Activated CD4-positive, alpha-beta T cell treated with anti-CD3 and anti-CD28 coated beads for 1 hour (primary cell): ENCODE data around the gene ITGA5.
"Not testable (repeated sequence)": the region's sequence is repeated elsewhere in the genome, so short reads cannot be mapped to it uniquely, and the experiment has no call there.

Experiments used
- DNase-seq: peaks from one replicate; pipeline ENCODE4 v3.0.0-alpha.2; 2020

Gene ITGA5

DNA sequence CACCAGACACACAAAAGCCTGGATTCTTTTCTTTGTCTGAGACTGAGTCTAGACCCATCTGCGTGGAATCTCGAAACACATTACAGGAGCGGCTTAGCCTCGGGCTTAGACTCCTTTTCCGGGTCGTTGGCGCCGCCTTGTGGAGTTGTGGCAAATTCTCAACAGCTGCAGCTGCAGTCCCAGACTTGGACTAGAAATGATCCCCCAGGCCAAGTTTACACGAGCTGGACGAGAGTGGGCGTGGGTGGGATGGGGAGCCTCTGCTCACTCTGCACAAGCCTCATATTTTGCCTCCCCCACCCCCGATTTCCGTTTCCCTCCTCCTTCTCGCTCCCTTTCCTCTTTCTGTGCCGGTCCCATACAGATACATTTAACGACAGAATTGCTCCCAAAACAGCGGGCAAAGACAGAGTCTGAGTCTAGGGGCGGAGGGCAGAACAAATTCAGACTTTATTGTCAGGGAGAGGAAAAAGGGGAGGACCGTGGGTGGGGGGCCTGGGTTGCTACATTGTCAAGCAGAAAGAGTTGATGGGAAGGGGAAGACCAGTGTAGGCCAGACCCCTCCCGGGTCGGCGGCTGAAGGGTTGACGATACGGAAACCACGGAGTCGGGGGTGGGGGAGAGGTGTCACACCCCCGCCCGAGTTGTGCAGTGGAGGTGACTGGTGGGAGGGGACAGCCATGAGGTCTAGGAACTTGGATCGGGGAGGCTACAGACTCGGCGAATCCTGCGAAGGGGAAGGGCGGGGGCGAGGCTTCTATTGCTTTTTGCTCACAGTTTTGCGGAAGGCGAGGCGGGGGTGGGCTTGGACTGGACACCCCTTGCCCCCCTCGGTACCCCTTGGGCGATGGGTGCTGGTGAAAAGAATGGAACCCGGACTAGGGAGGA, 50.1 kb downstream of the ITGA5 start:
- peak; percentile 84 for DNase-seq

GRCh38 chr12:54368025-54368708, 50.9 kb downstream of the ITGA5 start:
- DNase-seq, result no peak

- no peak for DNase-seq
Measured at GRCh38 chr12:54364413-54364812, 54.7 kb downstream of the ITGA5 start, which contains the start of gene GPR84. TSS of gene GPR84 (minus strand) at chr12:54364486. CDS start at chr12:54363851, 635 bp downstream.

DNA sequence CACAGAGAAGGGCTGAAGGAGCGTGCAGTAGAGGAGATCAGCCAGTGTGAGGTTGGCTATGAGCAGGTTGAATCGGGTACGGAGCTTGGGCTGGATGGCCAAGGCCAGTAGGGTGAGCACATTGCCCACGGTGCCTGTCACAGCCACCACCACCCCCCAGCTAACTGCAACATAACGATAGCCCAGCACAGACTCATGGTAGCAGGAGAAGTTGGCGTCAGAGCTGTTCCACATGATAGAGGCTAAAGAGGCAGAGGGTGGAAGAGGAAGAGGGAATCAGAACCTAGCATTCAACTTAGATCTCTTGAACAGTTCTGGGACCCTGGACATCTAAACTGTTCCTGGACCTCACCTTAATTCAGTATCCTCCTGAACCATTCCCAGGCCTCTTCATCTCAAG, 55.4 kb downstream of the ITGA5 start:
- no peak for DNase-seq

GRCh38 chr12:54363047-54363446, 56.0 kb downstream of the ITGA5 start:
- no peak for DNase-seq

DNA sequence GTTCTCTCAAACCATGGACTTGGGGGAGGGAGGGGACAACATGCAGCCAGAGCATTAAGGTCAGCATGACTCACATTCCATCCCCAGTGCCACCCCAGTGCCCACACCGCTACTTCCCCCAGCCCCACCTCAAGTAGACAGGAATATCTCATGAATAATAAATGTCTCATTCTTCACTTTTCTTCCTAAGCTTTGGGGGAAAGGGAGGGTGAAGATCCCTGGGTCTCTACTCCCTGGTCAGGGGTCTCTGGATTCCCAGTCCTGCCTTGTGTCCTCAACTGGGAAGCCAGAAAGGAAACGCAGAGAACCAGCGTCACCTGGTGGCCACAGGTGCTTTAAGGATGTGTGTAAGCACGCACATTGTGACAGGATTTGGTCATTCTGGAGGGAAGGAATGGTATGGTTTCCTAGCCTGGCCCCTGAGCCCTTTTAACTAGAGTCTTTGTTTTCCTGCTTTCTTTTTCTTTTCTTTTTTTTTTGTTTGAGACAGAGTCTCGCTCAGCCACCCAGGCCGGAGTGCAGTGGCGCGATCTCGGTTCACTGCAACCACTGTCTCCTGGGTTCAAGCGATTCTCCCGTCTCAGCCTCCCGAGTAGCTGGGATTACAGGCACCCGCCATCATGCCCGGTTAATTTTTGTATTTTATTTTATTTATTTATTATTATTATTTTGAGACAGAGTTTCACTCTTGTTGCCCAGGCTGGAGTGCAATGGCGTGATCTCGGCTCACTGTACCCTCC, 58.2 kb downstream of the ITGA5 start:
- peak; percentile 30 for DNase-seq

GRCh38 chr12:54359762-54360351, 59.2 kb downstream of the ITGA5 start:
- DNase-seq, result no peak

DNA sequence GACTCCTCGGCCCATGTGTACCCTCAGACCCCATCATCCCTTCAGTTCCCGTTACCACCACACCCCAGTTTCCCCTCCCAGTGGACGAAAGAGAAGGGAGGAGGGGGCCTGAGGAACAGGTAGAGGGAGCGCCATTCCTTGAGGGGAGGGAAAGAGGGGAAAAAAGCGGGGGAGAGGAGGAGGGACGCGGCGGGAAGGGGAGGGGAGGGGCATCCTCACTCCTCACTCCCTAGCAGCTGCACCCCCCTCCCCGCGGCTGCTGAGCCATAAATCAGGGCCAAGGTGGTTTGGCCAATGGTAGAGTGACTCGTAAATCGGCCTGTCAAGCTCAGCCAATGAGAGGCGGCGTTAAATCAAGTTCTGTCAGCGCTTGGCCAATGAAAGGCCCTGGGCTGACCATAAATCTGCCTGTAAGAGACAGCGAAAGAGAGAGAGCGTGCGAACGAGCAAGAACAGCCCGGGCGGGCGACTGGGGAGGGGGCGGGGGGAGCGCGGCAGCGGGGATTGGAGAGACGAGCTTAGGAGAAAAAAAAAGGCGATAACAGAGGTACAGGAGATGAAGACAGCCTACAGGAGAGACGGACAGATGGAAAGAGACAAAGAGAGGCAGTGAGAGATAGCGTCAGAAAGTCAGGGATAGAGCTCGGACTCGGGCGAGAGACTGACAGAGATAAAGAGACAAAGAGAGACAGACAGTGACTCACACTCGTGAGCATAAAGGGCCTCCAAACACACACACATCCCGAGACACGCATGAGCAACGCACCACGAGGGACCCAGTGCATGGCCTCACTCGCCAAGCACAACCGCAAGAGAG, 59.9 kb downstream of the ITGA5 start:
- peak; percentile 86 for DNase-seq

- DNase-seq, result no peak
Measured at GRCh38 chr12:54358191-54358944, 60.7 kb downstream of the ITGA5 start.

- DNase-seq, result no peak
Measured at GRCh38 chr12:54357506-54358190, 61.4 kb downstream of the ITGA5 start.

DNA sequence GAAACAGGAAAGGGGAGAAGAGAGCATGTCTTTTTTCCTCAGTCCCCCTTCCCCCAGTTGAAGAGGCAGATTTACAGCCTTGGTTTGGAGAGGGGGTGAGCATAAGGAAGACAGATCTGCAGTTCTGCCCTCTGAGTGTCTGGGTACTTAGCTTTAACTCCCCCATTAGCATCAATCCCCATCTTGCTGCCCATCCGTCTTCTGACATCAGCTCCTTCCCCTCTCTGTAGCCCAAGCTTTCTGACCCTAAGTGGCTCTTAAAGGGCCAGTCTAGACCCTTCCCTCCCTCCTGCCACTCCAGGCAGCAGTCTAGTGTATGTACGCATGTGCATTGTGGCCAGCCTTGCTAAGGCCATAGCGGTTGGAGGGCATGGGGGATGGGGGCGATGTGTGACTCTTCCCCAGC, 62.1 kb downstream of the ITGA5 start:
- DNase-seq, result no peak

DNA sequence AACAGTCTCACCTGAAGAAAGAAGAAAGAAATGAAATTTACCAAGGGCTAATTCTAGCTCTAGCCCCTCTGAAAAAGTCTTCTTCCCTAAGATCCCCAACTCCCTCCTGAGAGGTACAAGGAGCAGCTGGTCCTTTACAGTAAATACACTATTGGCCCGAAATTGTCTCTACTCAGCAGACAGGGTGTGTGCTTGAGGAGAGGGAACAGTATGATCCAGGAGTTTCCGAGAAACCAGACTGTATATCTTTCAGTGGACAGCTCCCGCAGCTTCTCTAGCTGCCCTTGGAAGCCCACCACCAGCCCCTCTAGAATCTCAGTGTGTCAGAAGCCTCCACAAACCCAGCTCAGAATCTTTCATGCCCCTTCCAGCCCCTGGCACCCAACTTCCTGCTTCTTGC, 62.8 kb downstream of the ITGA5 start:
- no peak for DNase-seq

- DNase-seq, result no peak
Measured at GRCh38 chr12:54355104-54355815, 63.8 kb downstream of the ITGA5 start.

GRCh38 chr12:54354271-54354670, 64.8 kb downstream of the ITGA5 start:
- not testable (repeated sequence) for DNase-seq

DNA sequence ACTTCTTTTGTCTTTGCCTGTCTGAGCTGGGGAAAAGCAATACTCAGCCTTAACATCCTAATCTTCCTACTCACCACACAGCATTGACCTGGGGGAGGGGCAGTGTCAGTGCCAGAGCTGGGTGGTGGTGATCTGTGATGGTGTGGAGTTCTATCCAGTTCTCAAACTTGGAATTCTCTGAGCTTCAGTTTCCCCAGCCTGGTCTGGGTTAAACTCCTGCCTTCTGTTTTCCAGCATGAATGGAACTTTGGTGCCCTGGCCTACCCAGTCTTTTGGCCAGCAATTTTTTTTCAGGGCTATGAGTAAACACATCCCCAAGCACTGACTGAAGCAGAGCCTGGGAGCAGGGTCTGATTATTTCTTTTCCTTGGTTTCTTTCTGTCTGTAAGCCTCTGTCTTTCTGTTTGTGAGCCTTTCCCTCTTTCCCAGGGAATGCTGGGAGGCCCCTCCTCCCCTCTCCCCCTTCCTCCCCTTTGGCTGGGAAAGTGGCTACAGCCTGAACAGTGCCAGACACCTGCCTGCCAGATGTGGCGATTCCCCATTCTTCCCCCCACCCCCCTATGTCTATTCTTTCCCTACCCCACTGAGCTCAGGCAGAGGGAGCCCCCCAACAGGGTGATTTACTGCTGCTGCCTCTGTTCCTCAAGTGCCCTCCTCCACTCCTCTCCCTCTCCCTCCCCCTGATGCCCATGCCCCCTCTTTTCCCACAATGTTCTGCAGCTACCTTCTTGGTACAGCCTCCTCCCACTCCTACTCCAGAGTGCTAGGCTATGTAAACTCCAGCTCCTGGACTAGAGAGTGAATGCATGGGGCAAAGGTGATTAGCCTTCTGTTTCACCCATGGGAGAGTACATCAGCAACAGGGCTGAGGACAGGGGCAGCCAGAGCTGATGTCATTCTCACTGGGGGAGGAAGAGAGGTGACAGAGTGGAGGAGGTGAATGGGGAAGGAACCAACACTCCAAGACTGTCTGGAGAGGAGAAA, 65.9 kb downstream of the ITGA5 start:
- no peak for DNase-seq

- no peak for DNase-seq
Measured at GRCh38 chr12:54352022-54352531, 67.0 kb downstream of the ITGA5 start.

- DNase-seq, result no peak
Measured at GRCh38 chr12:54351341-54351740, 67.7 kb downstream of the ITGA5 start.

DNA sequence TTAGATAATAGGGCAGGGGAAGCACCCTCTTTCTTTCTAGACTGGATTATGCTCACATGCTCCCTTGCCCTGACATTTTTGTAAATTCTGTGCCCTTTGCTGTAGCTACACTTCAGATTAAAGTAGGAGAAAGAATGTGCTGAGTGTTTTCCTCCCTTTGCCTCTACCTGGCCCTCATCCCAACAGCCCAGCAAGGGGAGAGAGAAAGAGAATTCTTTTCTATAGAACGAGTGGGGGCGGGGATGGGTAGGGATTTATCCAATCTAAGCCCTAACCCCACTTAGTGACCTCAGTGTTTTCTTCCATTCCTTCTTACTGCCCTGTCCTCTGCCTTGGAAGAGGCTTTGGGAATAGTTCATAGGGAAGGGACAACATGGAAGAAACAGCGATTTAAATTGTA, 68.3 kb downstream of the ITGA5 start:
- DNase-seq, result no peak

DNA sequence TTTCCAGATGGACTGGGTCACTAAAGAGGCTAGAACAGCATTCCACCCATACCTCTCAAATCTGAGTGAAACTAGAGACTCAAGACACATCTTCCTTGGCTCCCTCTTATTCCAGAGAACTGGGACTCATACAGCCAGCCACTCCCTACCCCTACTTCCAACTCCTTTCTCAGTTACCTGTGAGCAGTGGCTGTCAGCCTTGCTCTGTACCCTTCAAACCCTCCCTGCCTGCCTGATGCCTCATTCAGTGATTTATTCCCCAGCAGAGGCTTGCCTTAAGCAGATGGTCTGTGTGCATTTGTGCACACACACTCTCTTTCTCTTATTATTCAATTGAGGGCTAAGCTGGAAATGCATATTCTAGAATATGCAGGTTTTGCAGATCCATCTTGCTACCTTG, 69.4 kb downstream of the ITGA5 start:
- no peak for DNase-seq
